GM23248 (cell line): ENCODE data around the gene ARHGAP11B.
"Not testable (repeated sequence)": the region's sequence is repeated elsewhere in the genome, so short reads cannot be mapped to it uniquely, and the experiment has no call there.

Experiments used
- DNase-seq: peaks from one replicate; pipeline ENCODE4 v3.0.0-alpha.2; 2015
- H2AFZ ChIP-seq: fragments of 200-600 bp; sonication (generic); 2 replicates; pipeline ENCODE4 v1.6.1; 2016; ENCODE audit warnings: antibody characterized with exemption
- H3F3A ChIP-seq: fragments of 200-600 bp; sonication (generic); 2 replicates; pipeline ENCODE4 v1.6.1; 2016; ENCODE audit warnings: mild to moderate bottlenecking, antibody characterized with exemption, mixed run types; ENCODE audit not compliant: insufficient read depth
- H3K27ac ChIP-seq: fragments of 200-600 bp; sonication (generic); 2 replicates; pipeline ENCODE4 v1.5.1; 2016; ENCODE audit warnings: mild to moderate bottlenecking
- H3K27me3 ChIP-seq: fragments of 200-600 bp; sonication (generic); replicated peaks from 2 replicates; pipeline ENCODE4 v1.6.1; 2016; ENCODE audit warnings: mild to moderate bottlenecking; ENCODE audit not compliant: insufficient read depth
- H3K36me3 ChIP-seq: fragments of 200-600 bp; sonication (generic); 2 replicates; pipeline ENCODE4 v1.6.1; 2016; ENCODE audit warnings: low read depth, mild to moderate bottlenecking
- H3K4me1 ChIP-seq: fragments of 200-600 bp; sonication (generic); 2 replicates; pipeline ENCODE4 v1.6.1; 2016; ENCODE audit warnings: mild to moderate bottlenecking; ENCODE audit not compliant: insufficient read depth
- H3K4me2 ChIP-seq: fragments of 200-600 bp; sonication (generic); one replicate; pipeline ENCODE4 v1.6.1; 2016; ENCODE audit warnings: mild to moderate bottlenecking; ENCODE audit not compliant: unreplicated experiment
- H3K4me3 ChIP-seq: fragments of 200-600 bp; sonication (generic); 2 replicates; pipeline ENCODE4 v1.5.1; 2016; ENCODE audit warnings: mild to moderate bottlenecking
- H3K79me2 ChIP-seq: fragments of 200-600 bp; sonication (generic); 2 replicates; pipeline ENCODE4 v1.6.1; 2016; ENCODE audit warnings: mild to moderate bottlenecking; ENCODE audit not compliant: insufficient read depth
- H3K9ac ChIP-seq: fragments of 200-600 bp; sonication (generic); 2 replicates; pipeline ENCODE4 v1.6.1; 2016; ENCODE audit warnings: mild to moderate bottlenecking
- H3K9me2 ChIP-seq: fragments of 200-600 bp; sonication (generic); 2 replicates; pipeline ENCODE4 v1.6.1; 2016; ENCODE audit warnings: mixed run types, mild to moderate bottlenecking, moderate library complexity; ENCODE audit not compliant: insufficient read depth
- H3K9me3 ChIP-seq: fragments of 200-600 bp; sonication (generic); one replicate; pipeline ENCODE4 v1.6.1; 2017; ENCODE audit warnings: low read depth
- H4K20me1 ChIP-seq: fragments of 200-600 bp; sonication (generic); 2 replicates; pipeline ENCODE4 v1.6.0; 2016; ENCODE audit not compliant: insufficient read depth
- WGBS, 2 experiments: methylation state at CpG; one replicate each; pipeline ENCODE4 v1.1.6; 2015 to 2017; ENCODE audit warnings: low lambda C conversion rate in 2 of 2, low coverage in 1 of 2; ENCODE audit errors: missing lambda C conversion rate in 2 of 2; 5-methylcytosine and 5-hydroxymethylcytosine counted together
- in situ Hi-C: fragments of 300-500 bp; cut with MboI; formaldehyde crosslinking; loops from 2 replicates; pipeline ENCODE4 v1.15.0; 2020

The ARHGAP11B gene

DNA sequence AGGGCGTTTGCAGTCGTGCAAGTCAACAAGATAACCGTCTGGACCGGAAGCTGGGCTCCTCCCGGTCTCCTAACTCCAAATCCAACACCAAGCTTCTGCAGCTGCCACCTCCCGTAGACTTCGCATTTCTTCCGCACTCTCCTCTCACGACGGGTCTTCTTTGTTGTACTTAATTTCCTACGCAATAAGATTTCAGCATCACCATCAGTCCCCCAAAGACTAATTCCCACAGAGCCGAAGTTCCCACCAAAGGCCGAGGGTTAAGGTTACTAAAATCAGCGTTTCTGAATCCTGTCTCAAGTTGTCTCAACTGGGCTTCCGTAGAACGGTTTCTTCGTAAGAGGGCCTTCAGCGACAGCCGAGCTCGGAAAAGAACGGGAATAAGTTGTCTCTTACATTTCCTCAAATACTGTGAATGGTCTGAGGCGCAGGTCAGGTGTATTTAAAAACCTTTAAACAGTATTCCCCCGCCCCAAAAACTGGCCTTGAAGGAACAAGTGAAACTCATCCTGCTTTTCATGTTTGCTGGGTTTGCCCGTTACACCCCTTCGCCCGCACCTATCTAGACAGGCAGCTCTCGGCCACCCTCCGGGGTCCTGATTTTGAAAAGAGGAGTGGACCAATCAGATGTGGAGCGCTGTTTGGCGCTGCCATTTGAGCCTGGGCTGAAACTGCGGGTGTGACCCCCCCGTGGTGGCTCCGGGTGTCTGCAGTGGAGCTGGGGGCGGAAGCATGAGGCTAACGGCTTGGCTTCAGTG is at the start of gene ARHGAP11B:
Gene ARHGAP11B, plus strand, starts transcription at position 693 of the 758 bp plus-strand sequence.
- H3K4me1 ChIP-seq, H3F3A ChIP-seq, H3K9me3 ChIP-seq, H4K20me1 ChIP-seq, H3K36me3 ChIP-seq, H3K27me3 ChIP-seq, H3K9me2 ChIP-seq: not testable (repeated sequence)
- in situ Hi-C loops, result loop anchor here (25.0 kb wide), 1 partner anchor 1987 kb away; the partner anchor contains the start of gene ARHGAP11A
- Histone ChIP-seq H3K4me2 (peak within 1 kb of the TSS; percentile 84), H3K27ac (peak within 1 kb of the TSS; percentile 88), H3K4me3 (peak within 1 kb of the TSS; percentile 82), H3K9ac (peak within 1 kb of the TSS; percentile 88), H2AFZ (peak within 1 kb of the TSS; percentile 86), H3K79me2 (peaks cover 42% of the 10 kb centered on the region)
- WGBS, 2 experiments, result 0 to 2% methylated on average over 35 of the region's 35 CpGs
- peak; percentile 99 for DNase-seq

- H3K4me3 ChIP-seq, H3K4me2 ChIP-seq, H3K79me2 ChIP-seq, H3K36me3 ChIP-seq, H3K9me2 ChIP-seq, H3F3A ChIP-seq, H3K4me1 ChIP-seq, H2AFZ ChIP-seq, in situ Hi-C loops, H3K9ac ChIP-seq, H3K9me3 ChIP-seq, DNase-seq, H3K27ac ChIP-seq, H4K20me1 ChIP-seq, H3K27me3 ChIP-seq: not testable (repeated sequence)
- no CpG with 5 or more reads among the region's 6 CpGs for WGBS, 2 experiments
Observed at GRCh38 chr15:30579394-30579970, 46.4 kb upstream of the ARHGAP11B start.

DNA sequence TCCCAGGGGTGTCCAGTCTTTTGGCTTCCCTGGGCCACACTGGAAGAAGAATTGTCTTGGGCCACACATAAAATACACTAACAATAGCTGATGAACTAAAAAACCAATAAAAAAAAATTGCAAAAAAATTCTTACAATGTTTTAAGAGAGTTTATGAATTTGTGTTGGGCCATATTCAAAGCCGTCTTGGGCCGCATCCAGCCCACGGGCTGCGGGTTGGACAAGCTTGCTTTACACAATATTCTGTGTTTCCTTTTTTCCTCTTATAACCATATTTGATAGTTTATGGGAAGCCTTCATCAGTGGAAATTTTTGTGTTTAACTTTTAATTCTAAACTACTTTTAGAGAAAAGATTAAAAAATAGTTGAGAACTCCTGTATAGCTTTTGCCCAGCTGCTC is 45.2 kb upstream of the ARHGAP11B start:
- H3K4me1 ChIP-seq, H3K9me3 ChIP-seq, H3K36me3 ChIP-seq, H3K9me2 ChIP-seq, in situ Hi-C loops, H3K4me3 ChIP-seq, H3K79me2 ChIP-seq, H3K9ac ChIP-seq, DNase-seq, H4K20me1 ChIP-seq, H3K27me3 ChIP-seq, H3K4me2 ChIP-seq, H2AFZ ChIP-seq, H3K27ac ChIP-seq, H3F3A ChIP-seq: not testable (repeated sequence)
- no CpG with 5 or more reads among the region's 4 CpGs for WGBS, 2 experiments

- H3K9me2 ChIP-seq, H4K20me1 ChIP-seq, H3K36me3 ChIP-seq, DNase-seq, H3K4me2 ChIP-seq, H3K27me3 ChIP-seq, in situ Hi-C loops, H3K4me1 ChIP-seq, H2AFZ ChIP-seq, H3K9me3 ChIP-seq, H3K79me2 ChIP-seq, H3K4me3 ChIP-seq, H3F3A ChIP-seq, H3K27ac ChIP-seq, H3K9ac ChIP-seq: not testable (repeated sequence)
- WGBS, 2 experiments, result 3 to 7% methylated on average over 2 of the region's 2 CpGs
Observed at GRCh38 chr15:30598953-30599352, 27.0 kb upstream of the ARHGAP11B start.

GRCh38 chr15:30603796-30604195 is 22.1 kb upstream of the ARHGAP11B start, which contains the start of gene GOLGA8H:
TSS of gene GOLGA8H (plus strand) at chr15:30604028. CDS start at chr15:30604126, 98 bp downstream.
- H2AFZ ChIP-seq, H3K4me3 ChIP-seq, H3K4me2 ChIP-seq, H3K27ac ChIP-seq, H3K27me3 ChIP-seq, H3K4me1 ChIP-seq, H4K20me1 ChIP-seq, in situ Hi-C loops, H3K9ac ChIP-seq, H3K9me3 ChIP-seq, H3F3A ChIP-seq, H3K9me2 ChIP-seq, DNase-seq, H3K79me2 ChIP-seq, H3K36me3 ChIP-seq: not testable (repeated sequence)
- WGBS, 2 experiments, result 90 to 97% methylated on average over 8 of the region's 8 CpGs

- H3K4me2 ChIP-seq, H3K9me2 ChIP-seq, H2AFZ ChIP-seq, H3K27me3 ChIP-seq, H3K4me1 ChIP-seq, H3K4me3 ChIP-seq, H3K27ac ChIP-seq, in situ Hi-C loops, H3K36me3 ChIP-seq, H3K9ac ChIP-seq, H4K20me1 ChIP-seq, H3K9me3 ChIP-seq, H3K79me2 ChIP-seq, H3F3A ChIP-seq, DNase-seq: not testable (repeated sequence)
- 60% methylated on average over 1 of the region's 6 CpGs; no CpG with 5 or more reads in 1 of the 2 experiments for WGBS, 2 experiments
Observed at GRCh38 chr15:30612271-30612670, 13.7 kb upstream of the ARHGAP11B start.

- H3K79me2 ChIP-seq, H2AFZ ChIP-seq, H3F3A ChIP-seq, H3K4me2 ChIP-seq, H3K4me1 ChIP-seq, H3K9ac ChIP-seq, H3K9me3 ChIP-seq, H3K27ac ChIP-seq, H3K4me3 ChIP-seq, H3K27me3 ChIP-seq, in situ Hi-C loops, H3K36me3 ChIP-seq, H4K20me1 ChIP-seq, H3K9me2 ChIP-seq: not testable (repeated sequence)
- 0 to 22% methylated on average over 2 to 3 of the region's 3 CpGs for WGBS, 2 experiments
- DNase-seq, result peak; percentile 15
Observed at GRCh38 chr15:30621342-30621741, 4.6 kb upstream of the ARHGAP11B start.
